GM12801 (cell line): ENCODE data around the gene CSRNP2.

ENCODE experiments used
- TF ChIP-seq, protein P1 (sequence below): IDR thresholded peaks from one replicate; pipeline ENCODE4 v1.5.1; 2011; ENCODE audit warnings: control low read depth; ENCODE audit not compliant: insufficient read length; ENCODE audit errors: extremely low read depth

CSRNP2 gene

DNA sequence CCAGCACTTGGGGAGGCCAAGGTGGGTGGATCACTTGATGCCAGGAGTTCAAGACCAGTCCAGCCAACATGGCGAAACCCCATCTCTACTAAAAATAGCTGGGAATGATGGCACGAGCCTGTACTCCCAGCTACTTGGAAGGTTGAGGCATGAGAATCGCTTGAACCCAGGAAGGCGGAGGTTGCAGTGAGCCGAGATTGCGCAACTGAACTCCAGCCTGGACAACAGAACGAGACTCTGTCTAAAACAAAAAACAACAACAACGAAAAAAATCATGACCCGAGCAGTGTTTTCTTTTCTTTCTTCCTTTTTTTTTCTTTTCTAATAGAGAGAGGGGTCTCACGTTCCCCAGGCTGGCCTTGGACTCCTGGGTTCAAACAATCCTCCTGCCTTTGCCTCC, 3.5 kb upstream of the CSRNP2 start:
- TF ChIP-seq, protein P1, sequence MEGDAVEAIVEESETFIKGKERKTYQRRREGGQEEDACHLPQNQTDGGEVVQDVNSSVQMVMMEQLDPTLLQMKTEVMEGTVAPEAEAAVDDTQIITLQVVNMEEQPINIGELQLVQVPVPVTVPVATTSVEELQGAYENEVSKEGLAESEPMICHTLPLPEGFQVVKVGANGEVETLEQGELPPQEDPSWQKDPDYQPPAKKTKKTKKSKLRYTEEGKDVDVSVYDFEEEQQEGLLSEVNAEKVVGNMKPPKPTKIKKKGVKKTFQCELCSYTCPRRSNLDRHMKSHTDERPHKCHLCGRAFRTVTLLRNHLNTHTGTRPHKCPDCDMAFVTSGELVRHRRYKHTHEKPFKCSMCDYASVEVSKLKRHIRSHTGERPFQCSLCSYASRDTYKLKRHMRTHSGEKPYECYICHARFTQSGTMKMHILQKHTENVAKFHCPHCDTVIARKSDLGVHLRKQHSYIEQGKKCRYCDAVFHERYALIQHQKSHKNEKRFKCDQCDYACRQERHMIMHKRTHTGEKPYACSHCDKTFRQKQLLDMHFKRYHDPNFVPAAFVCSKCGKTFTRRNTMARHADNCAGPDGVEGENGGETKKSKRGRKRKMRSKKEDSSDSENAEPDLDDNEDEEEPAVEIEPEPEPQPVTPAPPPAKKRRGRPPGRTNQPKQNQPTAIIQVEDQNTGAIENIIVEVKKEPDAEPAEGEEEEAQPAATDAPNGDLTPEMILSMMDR, result no peak

DNA sequence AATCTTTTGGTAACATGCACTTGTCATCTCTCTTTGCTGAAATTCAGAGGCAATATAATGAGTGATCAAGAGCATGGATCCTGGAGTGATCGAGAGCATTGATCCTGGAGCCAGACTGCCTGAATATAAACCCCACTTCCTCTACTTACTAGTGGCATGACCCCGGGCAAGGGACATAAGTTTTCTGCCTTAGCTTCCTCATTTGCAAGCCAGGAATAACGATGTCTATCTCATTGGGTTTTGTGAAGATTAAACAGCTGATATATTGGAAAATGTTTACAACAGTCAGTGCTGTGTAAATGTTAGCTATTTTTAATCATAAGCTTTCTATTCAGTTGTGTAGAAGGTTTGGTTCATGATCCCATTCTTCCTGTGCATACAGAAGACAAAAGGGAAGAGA, 2.4 kb upstream of the CSRNP2 start:
- TF ChIP-seq, protein P1, result no peak

DNA sequence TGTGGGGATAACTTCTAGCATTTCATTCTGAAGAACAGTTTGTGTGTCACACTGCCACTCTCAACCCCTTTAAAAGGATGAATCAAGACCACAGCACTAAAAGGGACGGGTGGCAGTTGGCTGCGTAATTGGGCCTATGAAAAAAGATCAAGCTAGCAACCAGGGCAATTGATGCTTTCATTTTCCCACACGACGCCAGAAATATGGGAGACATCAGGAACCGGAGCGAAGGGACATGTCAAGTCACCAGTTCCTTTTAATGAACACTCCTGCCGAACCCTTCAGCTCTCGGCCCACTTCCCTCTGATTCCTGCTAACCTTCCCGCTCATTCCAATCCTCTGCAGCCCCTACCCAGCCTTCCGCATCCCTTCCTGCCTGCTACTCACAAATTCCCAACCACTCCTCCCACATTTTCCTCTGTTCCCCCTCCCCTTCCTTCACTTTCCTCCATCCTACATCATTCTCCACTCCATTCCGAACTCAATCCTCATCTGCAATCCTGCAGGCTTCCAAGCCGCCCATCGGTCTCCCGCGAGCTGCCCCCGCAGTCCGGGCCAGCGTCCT, 753 bp downstream of the CSRNP2 start:
- TF ChIP-seq, protein P1, result no peak

DNA sequence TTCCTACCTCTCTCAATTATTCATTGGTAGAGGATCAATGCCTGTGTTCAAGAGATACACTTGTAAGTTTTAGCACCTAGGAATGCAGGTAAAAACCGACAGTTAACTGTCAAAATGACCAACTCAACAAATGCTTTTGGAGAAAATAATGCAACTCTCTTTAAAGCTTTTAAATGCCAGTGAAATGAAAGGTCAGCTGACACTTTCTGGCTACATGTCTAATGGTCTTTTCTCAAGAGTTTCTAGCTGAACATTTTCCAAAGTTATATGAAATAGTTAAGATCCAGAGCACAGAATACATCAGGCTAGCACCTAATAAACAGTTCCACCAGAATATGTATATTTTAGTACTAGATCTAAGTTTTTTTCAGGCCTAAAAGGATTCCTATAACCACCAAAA, 2.0 kb downstream of the CSRNP2 start:
- TF ChIP-seq, protein P1, result no peak

DNA sequence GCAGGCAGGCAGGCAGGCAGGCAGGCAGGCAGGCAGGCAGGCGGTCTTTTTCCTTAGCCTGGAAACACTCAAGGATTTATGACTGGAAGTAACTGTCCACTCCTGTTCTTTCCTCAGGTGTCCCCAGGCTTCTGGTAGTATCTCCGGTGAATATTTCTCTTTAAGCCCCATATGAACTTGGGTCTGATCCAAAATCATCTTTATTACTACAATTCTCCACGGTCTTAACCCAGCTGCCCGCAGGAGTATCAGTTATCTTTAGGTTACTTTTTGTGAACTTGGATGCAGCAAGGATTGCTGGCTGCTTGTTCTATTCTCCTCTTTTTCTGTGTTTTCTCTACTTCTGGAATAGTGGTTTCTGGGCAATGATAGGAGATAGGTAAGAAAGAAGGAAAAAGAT, 3.3 kb downstream of the CSRNP2 start:
- TF ChIP-seq, protein P1, result no peak

DNA sequence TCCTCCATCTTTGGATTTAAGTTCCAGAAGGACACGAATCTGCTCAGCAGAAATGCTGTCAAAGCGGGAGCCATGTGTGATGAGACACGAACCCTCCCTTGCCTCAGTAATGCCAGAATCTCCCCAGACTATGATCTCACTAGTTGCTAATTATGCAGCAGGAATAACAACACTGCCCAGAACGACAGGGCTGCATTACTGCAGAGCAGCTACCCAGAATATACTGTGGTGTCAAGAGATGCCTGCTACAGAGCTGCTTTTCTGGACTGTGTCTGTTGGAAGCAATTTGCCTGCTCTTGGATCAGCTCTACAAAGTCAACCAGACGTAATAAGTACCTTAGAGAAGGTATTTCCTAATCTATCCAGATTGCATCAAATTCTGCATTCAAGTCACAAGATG, 5.5 kb downstream of the CSRNP2 start:
- TF ChIP-seq, protein P1, result no peak

DNA sequence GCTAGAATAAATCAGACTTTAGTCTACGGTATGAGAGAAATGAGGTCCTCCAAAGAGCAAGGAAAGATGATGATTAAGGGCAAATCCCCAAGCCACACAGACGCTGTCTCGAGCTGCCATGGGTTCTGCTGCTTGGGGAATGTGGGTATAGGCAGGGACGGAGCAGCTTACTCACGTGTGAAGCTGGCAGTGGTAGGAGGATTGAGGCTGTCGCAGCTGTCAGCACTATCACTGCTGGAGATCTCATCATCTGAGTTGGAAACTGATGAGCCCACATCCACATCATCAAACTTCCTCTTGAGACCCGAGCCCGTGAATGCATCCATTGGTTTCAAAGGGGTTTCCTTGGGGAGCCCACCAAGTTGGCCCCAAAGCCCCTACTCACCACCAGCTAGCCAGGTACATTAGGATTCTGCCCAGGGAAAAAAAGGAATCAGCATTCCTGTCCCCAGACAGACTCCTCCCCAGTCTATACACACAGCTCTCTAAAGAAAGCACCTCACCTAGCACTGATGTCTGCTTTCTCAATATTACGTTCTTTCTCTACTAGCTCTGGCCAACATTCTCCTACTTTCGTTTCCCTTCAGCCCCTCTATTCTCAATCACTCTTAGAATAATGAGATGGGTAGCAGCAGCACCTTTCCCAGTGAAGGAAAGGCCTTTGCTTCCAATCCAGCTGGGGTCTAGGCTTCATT, 7.0 kb downstream of the CSRNP2 start:
- TF ChIP-seq, protein P1, result no peak

DNA sequence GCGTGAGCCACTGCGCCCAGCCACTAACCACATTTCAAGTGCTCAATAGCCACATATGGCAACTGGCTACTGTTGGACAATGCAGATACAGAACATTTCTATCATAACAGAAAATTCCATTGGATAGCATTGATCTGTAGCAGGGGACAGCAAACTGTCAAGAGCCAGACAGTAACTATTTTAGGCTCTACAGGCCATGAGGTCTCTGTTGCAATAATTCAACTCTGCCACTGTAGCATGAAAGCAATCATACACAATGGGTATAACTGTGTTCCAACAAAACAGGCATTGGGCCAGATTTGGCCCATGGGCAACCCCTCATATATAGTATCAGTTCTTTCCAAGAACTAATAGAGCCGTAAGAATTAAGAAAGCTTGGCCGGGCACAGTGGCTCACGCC, 8.0 kb downstream of the CSRNP2 start:
- TF ChIP-seq, protein P1, result no peak
